Measurements from ENCODE around the gene IKZF3. TPM values are rescaled to one million over a fixed set of nuclear protein-coding genes. Genes with fewer than 3 reads are reported as not detected.
"Not testable (repeated sequence)": the region's sequence is repeated elsewhere in the genome, so short reads cannot be mapped to it uniquely, and the experiment has no call there.

IKZF3 gene
- total and polyA plus RNA-seq, 7 donors = under 0.01 to 12.3 (median 0.36) TPM

DNA sequence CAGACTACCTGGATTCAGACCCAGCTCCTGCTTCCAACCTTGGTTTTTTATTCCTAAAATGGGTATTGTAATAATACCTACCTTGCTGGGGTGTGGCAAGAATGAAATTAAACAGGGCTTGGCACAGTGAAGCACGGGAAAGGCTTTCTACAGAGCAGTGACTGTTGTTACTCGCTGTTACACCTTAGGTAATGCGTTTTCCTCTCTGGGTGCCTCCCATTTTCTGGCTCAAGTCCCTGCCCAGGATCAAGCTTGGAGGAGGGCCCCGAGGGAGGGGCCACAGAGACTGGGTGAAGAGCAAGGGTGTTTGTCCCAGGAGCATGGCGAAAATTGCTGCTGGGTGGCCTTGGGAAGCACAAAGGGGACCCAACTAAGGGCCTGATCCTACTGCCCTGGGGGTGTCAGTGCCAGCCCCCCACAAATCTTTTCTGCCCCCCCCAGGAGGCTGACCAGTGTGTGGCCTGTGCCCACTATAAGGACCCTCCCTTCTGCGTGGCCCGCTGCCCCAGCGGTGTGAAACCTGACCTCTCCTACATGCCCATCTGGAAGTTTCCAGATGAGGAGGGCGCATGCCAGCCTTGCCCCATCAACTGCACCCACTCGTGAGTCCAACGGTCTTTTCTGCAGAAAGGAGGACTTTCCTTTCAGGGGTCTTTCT, 147.1 kb downstream of the IKZF3 start:
- Histone ChIP-seq H3K4me1 (no peaks in the 10 kb centered on the region), H3K27ac (no peak overlapping the region), H3K27me3 (no peaks in the 10 kb centered on the region), H3K36me3 (peaks cover 15 to 72% (median 23%) of the 10 kb centered on the region in 4 donors), H3K4me3 (no peak overlapping the region), H3K9me3 (no peaks in the 10 kb centered on the region)
- 48 to 77% methylated on average over 11 of the region's 11 CpGs for WGBS, 2 donors
- intact Hi-C loops (cut with DNase I) = no loop called here
- no peak for DNase-seq
- TF ChIP-seq CTCF (IDR thresholded peaks at IDR 0.05) (no peak), POLR2AphosphoS5 (IDR thresholded peaks at IDR 0.05) (no peak), POLR2A (IDR thresholded peaks at IDR 0.05) (no peak), EP300 (IDR thresholded peaks at IDR 0.05) (no peak)

DNA sequence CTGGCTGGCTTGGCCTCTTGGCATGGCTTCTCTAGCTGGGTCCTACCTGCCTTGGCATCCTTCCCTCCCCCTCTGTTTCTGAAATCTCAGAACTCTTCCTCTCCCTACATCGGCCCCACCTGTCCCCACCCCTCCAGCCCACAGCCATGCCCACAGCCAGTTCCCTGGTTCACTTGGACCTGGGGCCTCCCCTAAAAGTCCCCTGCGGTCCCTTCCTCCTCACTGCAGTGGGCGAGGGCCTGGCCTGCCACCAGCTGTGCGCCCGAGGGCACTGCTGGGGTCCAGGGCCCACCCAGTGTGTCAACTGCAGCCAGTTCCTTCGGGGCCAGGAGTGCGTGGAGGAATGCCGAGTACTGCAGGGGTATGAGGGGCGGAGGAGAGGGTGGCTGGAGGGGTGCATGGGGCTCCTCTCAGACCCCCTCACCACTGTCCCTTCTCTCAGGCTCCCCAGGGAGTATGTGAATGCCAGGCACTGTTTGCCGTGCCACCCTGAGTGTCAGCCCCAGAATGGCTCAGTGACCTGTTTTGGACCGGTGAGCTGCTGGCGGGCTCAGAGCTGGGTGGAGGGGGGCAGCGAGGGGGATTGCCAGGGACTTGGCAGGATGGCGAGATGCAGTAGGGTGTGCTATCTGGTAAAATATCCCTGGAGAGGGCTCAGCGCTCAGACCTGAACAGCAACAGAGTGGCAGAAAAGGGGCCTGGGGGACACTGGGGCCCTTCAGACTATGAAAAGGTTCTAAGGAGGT, 147.9 kb downstream of the IKZF3 start:
- 33 to 76% methylated on average over 15 of the region's 15 CpGs for WGBS, 2 donors
- TF ChIP-seq CTCF (IDR thresholded peaks at IDR 0.05) = no peak
- no peak for TF ChIP-seq EP300 (IDR thresholded peaks at IDR 0.05)
- no peak for TF ChIP-seq POLR2A (IDR thresholded peaks at IDR 0.05)
- no peak for TF ChIP-seq POLR2AphosphoS5 (IDR thresholded peaks at IDR 0.05)

GRCh38 chr17:39715375-39716072, 148.6 kb downstream of the IKZF3 start:
- Histone ChIP-seq H3K36me3 (peaks cover 22 to 81% (median 26%) of the 10 kb centered on the region in 4 donors), H3K9me3 (no peaks in the 10 kb centered on the region), H3K27me3 (no peaks in the 10 kb centered on the region), H3K4me3 (no peak overlapping the region), H3K27ac (no peak overlapping the region), H3K4me1 (no peaks in the 10 kb centered on the region)
- DNase-seq = no peak
- TF ChIP-seq POLR2A (IDR thresholded peaks at IDR 0.05) (no peak), EP300 (IDR thresholded peaks at IDR 0.05) (no peak), CTCF (IDR thresholded peaks at IDR 0.05) (no peak), POLR2AphosphoS5 (IDR thresholded peaks at IDR 0.05) (no peak)
- intact Hi-C loops (cut with DNase I) = no loop called here
- 82 to 92% methylated on average over 18 of the region's 18 CpGs for WGBS, 2 donors

More for the DNA sequence above, 147.9 kb downstream of the IKZF3 start:
- peaks cover 21 to 76% (median 26%) of the 10 kb centered on the region in 4 donors for H3K36me3 ChIP-seq
- intact Hi-C loops (cut with DNase I) = no loop called here
- H3K4me3 ChIP-seq = no peak overlapping the region
- peak overlapping the region in 1 of 4 donors; percentile 18 for H3K27ac ChIP-seq
- no peaks in the 10 kb centered on the region for H3K4me1 ChIP-seq
- H3K27me3 ChIP-seq = no peaks in the 10 kb centered on the region
- no peaks in the 10 kb centered on the region for H3K9me3 ChIP-seq
- DNase-seq = no peak

DNA sequence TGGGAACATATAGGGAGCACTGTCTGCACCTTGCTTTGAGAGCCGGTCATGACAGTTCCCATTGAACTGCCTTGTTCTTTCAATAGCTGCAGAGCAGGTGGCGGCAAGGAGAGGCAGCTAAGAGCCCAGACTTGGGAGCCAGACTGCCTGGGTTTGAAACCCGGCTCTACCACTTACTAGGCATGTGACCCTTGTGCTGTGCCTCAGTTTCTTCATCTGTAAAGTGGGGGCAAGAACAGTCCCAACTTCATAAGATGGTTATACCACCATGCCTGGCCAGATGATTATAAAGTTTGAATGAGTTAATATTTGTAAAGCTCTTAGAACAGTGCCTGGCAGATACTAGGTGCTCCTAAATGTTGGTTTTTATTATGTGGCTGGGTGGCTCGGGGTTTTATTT, 149.9 kb downstream of the IKZF3 start:
- intact Hi-C loops (cut with DNase I) = no loop called here
- Histone ChIP-seq H3K4me1 (no peaks in the 10 kb centered on the region), H3K4me3 (no peak overlapping the region), H3K36me3 (peaks cover 22 to 81% (median 32%) of the 10 kb centered on the region in 4 donors), H3K27me3 (no peaks in the 10 kb centered on the region), H3K27ac (no peak overlapping the region), H3K9me3 (no peaks in the 10 kb centered on the region)
- TF ChIP-seq EP300 (IDR thresholded peaks at IDR 0.05) (no peak), POLR2AphosphoS5 (IDR thresholded peaks at IDR 0.05) (no peak)
- no peak for DNase-seq
- 93 to 94% methylated on average over 4 of the region's 4 CpGs for WGBS, 2 donors

GRCh38 chr17:39711851-39712250, 152.3 kb downstream of the IKZF3 start:
- no peak for TF ChIP-seq POLR2AphosphoS5 (IDR thresholded peaks at IDR 0.05)
- TF ChIP-seq EP300 (IDR thresholded peaks at IDR 0.05) = no peak
- no peak for TF ChIP-seq CTCF (IDR thresholded peaks at IDR 0.05)
- no peak for TF ChIP-seq POLR2A (IDR thresholded peaks at IDR 0.05)
- no peak overlapping the region for H3K4me3 ChIP-seq
- 91 to 92% methylated on average over 10 of the region's 10 CpGs for WGBS, 2 donors
- no peak for DNase-seq
- intact Hi-C loops (cut with DNase I) = no loop called here
- no peaks in the 10 kb centered on the region for H3K27me3 ChIP-seq
- peaks cover 10 to 83% (median 47%) of the 10 kb centered on the region in 4 donors for H3K36me3 ChIP-seq
- H3K4me1 ChIP-seq = no peaks in the 10 kb centered on the region
- H3K9me3 ChIP-seq = no peaks in the 10 kb centered on the region
- no peak overlapping the region for H3K27ac ChIP-seq

- 89 to 91% methylated on average over 11 of the region's 11 CpGs for WGBS, 2 donors
- DNase-seq = not testable (repeated sequence)
Measured at GRCh38 chr17:39711071-39711470, 153.0 kb downstream of the IKZF3 start.

More at GRCh38 chr17:39711071-39711470, 153.0 kb downstream of the IKZF3 start:
- H3K27ac ChIP-seq; H3K9me3 ChIP-seq; intact Hi-C loops (cut with DNase I); H3K4me1 ChIP-seq; H3K4me3 ChIP-seq; H3K27me3 ChIP-seq: not testable (repeated sequence)
- H3K36me3 ChIP-seq = peaks cover 9 to 76% (median 45%) of the 10 kb centered on the region in 4 donors
